HCT116 (cell line): ENCODE data around the gene IGSF9.

Experiments used
- ATF3 ChIP-seq: IDR thresholded peaks from 2 replicates; pipeline ENCODE4 v1.6.1; 2012
- CEBPB ChIP-seq: IDR thresholded peaks from 2 replicates; pipeline ENCODE4 v1.6.1; 2012; ENCODE audit warnings: low read depth
- CTCF ChIP-seq, 3 experiments: fragments of 200-600 bp in 1 of 3; sonication (generic) in 1 of 3; IDR thresholded peaks in 2 of 3; conservative IDR thresholded peaks in 1 of 3; 2 replicates each; pipeline ENCODE4 v1.5.1; 2012 to 2017; ENCODE audit warnings: low read depth in 2 of 3, low read length in 2 of 3, antibody characterized with exemption in 1 of 3, borderline replicate concordance in 1 of 3, control low read depth in 1 of 3, mild to moderate bottlenecking in 1 of 3, mixed read lengths in 1 of 3, mixed run types in 1 of 3, moderate library complexity in 1 of 3; ENCODE audit not compliant: insufficient read depth in 1 of 3
- EZH2phosphoT487 ChIP-seq: fragments of 200-600 bp; IDR thresholded peaks from 2 replicates; pipeline ENCODE4 v1.6.1; 2018; ENCODE audit warnings: antibody characterized with exemption, borderline replicate concordance
- FOSL1 ChIP-seq: IDR thresholded peaks from 2 replicates; pipeline ENCODE4 v1.6.1; 2012; ENCODE audit warnings: low read depth
- MAX ChIP-seq: IDR thresholded peaks from 2 replicates; pipeline ENCODE4 v1.6.1; 2012
- POLR2A ChIP-seq: IDR thresholded peaks from 2 replicates; pipeline ENCODE4 v1.7.0; 2011; ENCODE audit warnings: borderline replicate concordance; ENCODE audit not compliant: insufficient read depth, insufficient read length; ENCODE audit errors: extremely low read depth
- RAD21 ChIP-seq: IDR thresholded peaks from 2 replicates; pipeline ENCODE4 v1.6.1; 2012; ENCODE audit warnings: low read depth, mild to moderate bottlenecking
- REST ChIP-seq: IDR thresholded peaks from 2 replicates; pipeline ENCODE4 v1.6.1; 2012; ENCODE audit warnings: low read depth
- SIN3A ChIP-seq: IDR thresholded peaks from 2 replicates; pipeline ENCODE4 v1.6.1; 2012; ENCODE audit warnings: low read depth
- SP1 ChIP-seq: IDR thresholded peaks from 2 replicates; pipeline ENCODE4 v1.6.1; 2012; ENCODE audit warnings: low read depth
- YY1 ChIP-seq: IDR thresholded peaks from 2 replicates; pipeline ENCODE4 v1.6.1; 2011; ENCODE audit warnings: low read length, low read depth, moderate library complexity, mild to moderate bottlenecking; ENCODE audit not compliant: insufficient replicate concordance; ENCODE audit errors: extremely low read depth
- ZBTB33 ChIP-seq: IDR thresholded peaks from 2 replicates; pipeline ENCODE4 v1.6.1; 2011; ENCODE audit warnings: mild to moderate bottlenecking, low read length, moderate library complexity; ENCODE audit not compliant: insufficient replicate concordance; ENCODE audit errors: extremely low read depth
- ZNF274 ChIP-seq: fragments of 200-500 bp; sonication (Bioruptor generic); IDR thresholded peaks from 2 replicates; pipeline ENCODE4 v1.6.1; 2014; ENCODE audit warnings: mild to moderate bottlenecking, low read depth, low read length, inconsistent platforms

GRCh38 chr1:159941141-159941540, 4.3 kb downstream of the IGSF9 start:
- TF ChIP-seq SIN3A (no peak), CTCF (IDR thresholded peaks at IDR 0.05 in 2 of 3, conservative IDR thresholded peaks at IDR 0.05 in 1 of 3; ENCODE audit: borderline replicate concordance in 1 of 3, insufficient read depth in 1 of 3, low read depth in 2 of 3, low read length in 2 of 3) (no peak), MAX (no peak), SP1 (no peak), EZH2phosphoT487 (no peak), ZNF274 (no peak), ATF3 (no peak), POLR2A (no peak), REST (no peak), YY1 (no peak), ZBTB33 (no peak), CEBPB (no peak), RAD21 (no peak), FOSL1 (no peak)
